ENCODE measurements around the gene CD226.

GRCh38 chr18:69995774-69996173, 48.1 kb upstream of the CD226 start:
- no peak for TF ChIP-seq CTCF (IDR thresholded peaks at IDR 0.05; ENCODE audit: low read depth, low read length)
- TF ChIP-seq EZH2phosphoT487 (IDR thresholded peaks at IDR 0.05; ENCODE audit: low read depth) = no peak

Measured in OCI-LY3 (cell line).